Spleen (tissue), 7 donors: Measurements from ENCODE around the gene ADORA3.

Experiments
- POLR2AphosphoS5 ChIP-seq, 3 donors: sonication (generic); formaldehyde crosslinking; IDR thresholded peaks; one replicate each; pipeline ENCODE4 v1.5.1; 2017; ENCODE audit warnings: antibody characterized with exemption in 3 of 3
- TF ChIP-seq, protein P1 (sequence below), 11 experiments: fragments of 200-600 bp in 7 of 11; fragments of 450-650 bp in 4 of 11; sonication (generic) in 4 of 11; IDR thresholded peaks in 8 of 11; conservative IDR thresholded peaks in 3 of 11; 1 replicate in 7 of 11; 2 replicates in 4 of 11; pipeline versions ENCODE4 v1.4.0 to v1.8.0; 2016 to 2021; ENCODE audit warnings: antibody characterized with exemption in 11 of 11, inconsistent platforms in 4 of 11, mild to moderate bottlenecking in 1 of 11
- donor health status: DM: no; HTN: no; CAD: no; lungs with moderate emphysema.
- donor health status: DM: no; HTN: no; CAD: no.
- donor health status: DM: no; HTN: no; CAD: no.

DNA sequence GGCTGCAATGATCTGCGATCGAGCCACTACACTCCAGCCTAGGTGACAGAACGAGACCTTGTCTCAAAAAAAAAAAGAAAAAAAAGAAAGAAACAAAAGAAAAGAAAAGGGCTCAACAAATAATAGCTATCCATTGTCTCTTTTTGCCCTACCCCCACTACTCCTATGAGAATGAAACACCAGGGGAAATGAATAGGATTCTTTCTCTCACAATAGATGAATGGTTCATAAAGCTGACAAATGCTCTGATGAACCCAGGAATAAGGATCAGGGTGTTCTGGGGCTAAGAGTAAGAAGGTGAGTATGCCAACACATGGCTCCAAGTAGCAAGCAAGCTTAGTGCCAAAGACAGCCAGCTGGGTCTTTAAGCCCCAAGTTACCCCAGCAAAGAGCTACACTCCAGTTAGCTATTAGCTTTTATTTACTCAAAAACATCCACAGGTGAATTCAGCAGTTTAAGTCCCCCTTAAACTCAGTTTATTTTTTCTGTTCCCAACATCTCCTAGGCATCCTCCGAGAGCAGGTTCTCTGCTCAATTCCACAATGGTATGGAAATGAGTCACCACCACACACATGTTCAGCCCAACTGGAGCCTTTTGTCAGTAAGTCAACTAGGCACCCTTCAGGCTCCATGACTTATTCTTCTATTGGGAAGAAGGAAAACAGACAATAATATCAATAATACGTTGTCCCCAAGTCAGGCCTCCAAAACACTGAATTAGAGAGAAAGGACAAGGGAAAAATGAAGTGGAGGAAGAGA is 4.2 kb downstream of the ADORA3 start:
- TF ChIP-seq, protein P1, sequence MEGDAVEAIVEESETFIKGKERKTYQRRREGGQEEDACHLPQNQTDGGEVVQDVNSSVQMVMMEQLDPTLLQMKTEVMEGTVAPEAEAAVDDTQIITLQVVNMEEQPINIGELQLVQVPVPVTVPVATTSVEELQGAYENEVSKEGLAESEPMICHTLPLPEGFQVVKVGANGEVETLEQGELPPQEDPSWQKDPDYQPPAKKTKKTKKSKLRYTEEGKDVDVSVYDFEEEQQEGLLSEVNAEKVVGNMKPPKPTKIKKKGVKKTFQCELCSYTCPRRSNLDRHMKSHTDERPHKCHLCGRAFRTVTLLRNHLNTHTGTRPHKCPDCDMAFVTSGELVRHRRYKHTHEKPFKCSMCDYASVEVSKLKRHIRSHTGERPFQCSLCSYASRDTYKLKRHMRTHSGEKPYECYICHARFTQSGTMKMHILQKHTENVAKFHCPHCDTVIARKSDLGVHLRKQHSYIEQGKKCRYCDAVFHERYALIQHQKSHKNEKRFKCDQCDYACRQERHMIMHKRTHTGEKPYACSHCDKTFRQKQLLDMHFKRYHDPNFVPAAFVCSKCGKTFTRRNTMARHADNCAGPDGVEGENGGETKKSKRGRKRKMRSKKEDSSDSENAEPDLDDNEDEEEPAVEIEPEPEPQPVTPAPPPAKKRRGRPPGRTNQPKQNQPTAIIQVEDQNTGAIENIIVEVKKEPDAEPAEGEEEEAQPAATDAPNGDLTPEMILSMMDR (IDR thresholded peaks at IDR 0.05 in 8 of 11, conservative IDR thresholded peaks at IDR 0.05 in 3 of 11): no peak
- TF ChIP-seq POLR2AphosphoS5 (IDR thresholded peaks at IDR 0.05): no peak
